GM21529 (cell line): Measurements from ENCODE around the gene GYPB.
"Not testable (repeated sequence)": the region's sequence is repeated elsewhere in the genome, so short reads cannot be mapped to it uniquely, and the experiment has no call there.

Experiments
- ATAC-seq: cut with Tn5 transposase; IDR thresholded peaks from one replicate; pipeline ENCODE4 v1.9.1; 2021; ENCODE audit not compliant: unreplicated experiment

The GYPB gene

GRCh38 chr4:143950185-143950584, 69.0 kb downstream of the GYPB start:
- ATAC-seq, result not testable (repeated sequence)

- ATAC-seq, result not testable (repeated sequence)
These were observed 71.7 kb downstream of the GYPB start for GRCh38 chr4:143947493-143947892.
